HG03097 (cell line): ENCODE results near the gene RB1.

Source experiments
- ATAC-seq: cut with Tn5 transposase; IDR thresholded peaks from one replicate; pipeline ENCODE4 v1.9.1; 2021; ENCODE audit not compliant: unreplicated experiment, low FRiP score

The RB1 gene

GRCh38 chr13:48303359-48304142 is at the start of gene RB1:
Gene RB1, plus strand, starts transcription at chr13:48303751. Its CDS starts 162 bp downstream, at chr13:48303913.
- ATAC-seq, result peak; percentile 66

- ATAC-seq, result no peak
Measured at GRCh38 chr13:48253849-48254248, 49.7 kb upstream of the RB1 start.

GRCh38 chr13:48255090-48255489 is 48.5 kb upstream of the RB1 start:
- ATAC-seq, result no peak

GRCh38 chr13:48255954-48256353 is 47.6 kb upstream of the RB1 start:
- ATAC-seq, result no peak

GRCh38 chr13:48258002-48258401 is 45.5 kb upstream of the RB1 start:
- no peak for ATAC-seq

- ATAC-seq, result no peak
Measured at GRCh38 chr13:48258430-48258829, 45.1 kb upstream of the RB1 start.

GRCh38 chr13:48260970-48261369 is 42.6 kb upstream of the RB1 start:
- ATAC-seq, result no peak

GRCh38 chr13:48263196-48263595 is 40.4 kb upstream of the RB1 start:
- ATAC-seq, result no peak

- ATAC-seq, result no peak
Measured at GRCh38 chr13:48264058-48264457, 39.5 kb upstream of the RB1 start.

- ATAC-seq, result peak; percentile 52
Measured at GRCh38 chr13:48265217-48265815, 38.2 kb upstream of the RB1 start.

GRCh38 chr13:48266150-48266549 is 37.4 kb upstream of the RB1 start:
- no peak for ATAC-seq

GRCh38 chr13:48266701-48267639 is 36.6 kb upstream of the RB1 start:
- no peak for ATAC-seq

- no peak for ATAC-seq
Measured at GRCh38 chr13:48268019-48268418, 35.5 kb upstream of the RB1 start.

- no peak for ATAC-seq
Measured at GRCh38 chr13:48273346-48273745, 30.2 kb upstream of the RB1 start.

- ATAC-seq, result no peak
Measured at GRCh38 chr13:48275507-48275906, 28.0 kb upstream of the RB1 start.

GRCh38 chr13:48278806-48279205 is 24.7 kb upstream of the RB1 start:
- no peak for ATAC-seq

- no peak for ATAC-seq
Measured at GRCh38 chr13:48281556-48281955, 22.0 kb upstream of the RB1 start.

GRCh38 chr13:48291730-48292129 is 11.8 kb upstream of the RB1 start:
- no peak for ATAC-seq

GRCh38 chr13:48292650-48293049 is 10.9 kb upstream of the RB1 start:
- ATAC-seq, result no peak

- no peak for ATAC-seq
Measured at GRCh38 chr13:48294653-48295052, 8.9 kb upstream of the RB1 start.

- no peak for ATAC-seq
Measured at GRCh38 chr13:48295271-48295670, 8.3 kb upstream of the RB1 start.
